HCT116 (cell line): ENCODE measurements around the gene LYRM7. TPM values are rescaled to one million over a fixed set of nuclear protein-coding genes. Genes with fewer than 3 reads are reported as not detected.

ENCODE experiments used
- ATAC-seq: fragments of 200-7000 bp; cut with Tn5 transposase; 2 replicates; pipeline ENCODE4 v1.9.1; 2020; ENCODE audit warnings: mild to moderate bottlenecking, moderate library complexity
- BruUV-seq: library from RNA; stranded (reverse); fragments of 400-500 nt; replicated peaks from 2 replicates; lab custom pipeline; 2021; lab: Mats Ljungman, UMichigan
- CTCF ChIA-PET: fragments of 300-600 bp; sonication (Branson Sonifier 250); formaldehyde crosslinking; loops from one replicate; lab custom pipeline; 2021; ENCODE audit warnings: antibody characterized with exemption; lab: Charles Lee
- POLR2A ChIA-PET: fragments of 300-600, 350-600 bp; sonication (Branson Sonifier 250); formaldehyde crosslinking; loops from one replicate; lab custom pipeline; 2021; ENCODE audit warnings: antibody characterized with exemption; lab: Charles Lee
- RAD21 ChIA-PET, 2 experiments: fragments of 300-600 bp; sonication (Branson Sonifier 250); formaldehyde crosslinking; loops; one replicate each; lab custom pipeline; 2023; ENCODE audit warnings: low total read pairs in 2 of 2; ENCODE audit not compliant: uncharacterized antibody in 2 of 2, unreplicated experiment in 2 of 2, low non-redundant PET in 1 of 2; lab: Charles Lee
- DNase-seq: peaks from one replicate; pipeline ENCODE4 v3.0.0-alpha.2; 2010; ENCODE audit warnings: low read depth, low spot score
- H2AFZ ChIP-seq: fragments of 200-600 bp; shearing (Covaris generic), sonication (generic); 2 replicates; pipeline ENCODE4 v1.6.1; 2017; ENCODE audit warnings: low read depth, mixed run types, mixed read lengths, antibody characterized with exemption, low read length; ENCODE audit not compliant: poor library complexity, severe bottlenecking
- H3K27ac ChIP-seq: 2 replicates; pipeline ENCODE4 v1.5.1; 2012; ENCODE audit warnings: low read depth, low read length
- H3K27me3 ChIP-seq: fragments of 200-600 bp; sonication (generic); 2 replicates; pipeline ENCODE4 v1.6.1; 2016; ENCODE audit warnings: mixed run types, low read length, mixed read lengths; ENCODE audit not compliant: insufficient read depth
- H3K36me3 ChIP-seq, 2 experiments: fragments of 200-500 bp in 1 of 2; fragments of 200-600 bp in 1 of 2; sonication (Bioruptor generic) in 1 of 2; sonication (generic) in 1 of 2; 2 replicates each; pipeline versions ENCODE4 v1.5.1 to v1.6.1; 2014 to 2016; ENCODE audit warnings: low read length in 2 of 2, inconsistent platforms in 1 of 2, mixed read lengths in 1 of 2, mixed run types in 1 of 2; ENCODE audit not compliant: insufficient read depth in 2 of 2, control insufficient read depth in 1 of 2
- H3K4me1 ChIP-seq, 2 experiments: fragments of 200-600 bp in 1 of 2; sonication (generic) in 1 of 2; 2 replicates each; pipeline versions ENCODE4 v1.5.1 to v1.6.1; 2012 to 2017; ENCODE audit warnings: low read length in 2 of 2, inconsistent platforms in 1 of 2, mild to moderate bottlenecking in 1 of 2, mixed read lengths in 1 of 2, mixed run types in 1 of 2, moderate library complexity in 1 of 2; ENCODE audit not compliant: insufficient read depth in 2 of 2, control insufficient read depth in 1 of 2
- H3K4me2 ChIP-seq: fragments of 200-600 bp; sonication (generic); 2 replicates; pipeline ENCODE4 v1.6.1; 2017; ENCODE audit warnings: mixed run types, low read length, mixed read lengths
- H3K4me3 ChIP-seq, 2 experiments: fragments of 200-600 bp in 1 of 2; sonication (generic) in 1 of 2; replicated peaks in 1 of 2; 2 replicates each; pipeline ENCODE4 v1.5.1; 2011 to 2016; ENCODE audit warnings: low read length in 2 of 2, control low read depth in 1 of 2, low read depth in 1 of 2, mild to moderate bottlenecking in 1 of 2, mixed read lengths in 1 of 2, mixed run types in 1 of 2
- H3K79me2 ChIP-seq: fragments of 200-600 bp; sonication (generic); 2 replicates; pipeline ENCODE4 v1.6.1; 2017; ENCODE audit warnings: mild to moderate bottlenecking, mixed run types, low read length, moderate library complexity, mixed read lengths; ENCODE audit not compliant: insufficient read depth
- H3K9ac ChIP-seq: fragments of 200-600 bp; sonication (generic); 2 replicates; pipeline ENCODE4 v1.6.1; 2016; ENCODE audit warnings: low read length, mixed read lengths
- H3K9me2 ChIP-seq: fragments of 200-600 bp; sonication (generic), shearing (Covaris generic); 2 replicates; pipeline ENCODE4 v1.6.1; 2017; ENCODE audit warnings: mixed run types, mild to moderate bottlenecking, moderate library complexity; ENCODE audit not compliant: insufficient read depth
- H3K9me3 ChIP-seq, 2 experiments: fragments of 200-500 bp in 1 of 2; fragments of 200-600 bp in 1 of 2; sonication (Bioruptor generic) in 1 of 2; sonication (generic) in 1 of 2; 2 replicates each; pipeline ENCODE4 v1.6.1; 2014 to 2017; ENCODE audit warnings: low read length in 2 of 2, mixed read lengths in 2 of 2, inconsistent platforms in 1 of 2, low read depth in 1 of 2, mild to moderate bottlenecking in 1 of 2, mixed run types in 1 of 2, moderate library complexity in 1 of 2; ENCODE audit not compliant: control insufficient read depth in 1 of 2, insufficient read depth in 1 of 2
- H4K20me1 ChIP-seq: fragments of 200-600 bp; sonication (generic), shearing (Covaris generic); 2 replicates; pipeline ENCODE4 v1.6.1; 2017; ENCODE audit warnings: mixed run types, mild to moderate bottlenecking, moderate library complexity; ENCODE audit not compliant: insufficient read depth
- CBX3 ChIP-seq: IDR thresholded peaks from 2 replicates; pipeline ENCODE4 v1.6.1; 2012; ENCODE audit warnings: low read depth
- ELF1 ChIP-seq: IDR thresholded peaks from 2 replicates; pipeline ENCODE4 v1.6.1; 2012; ENCODE audit warnings: low read depth, borderline replicate concordance
- EZH2 ChIP-seq: fragments of 200-600 bp; sonication (generic); IDR thresholded peaks from 2 replicates; pipeline ENCODE4 v1.6.1; 2017; ENCODE audit warnings: antibody characterized with exemption, mixed run types
- JUND ChIP-seq: IDR thresholded peaks from 2 replicates; pipeline ENCODE4 v1.6.1; 2012
- POLR2A ChIP-seq: IDR thresholded peaks from 2 replicates; pipeline ENCODE4 v1.7.0; 2011; ENCODE audit warnings: borderline replicate concordance; ENCODE audit not compliant: insufficient read depth, insufficient read length; ENCODE audit errors: extremely low read depth
- POLR2AphosphoS5 ChIP-seq: IDR thresholded peaks from 2 replicates; pipeline ENCODE4 v1.6.1; 2011; ENCODE audit warnings: mild to moderate bottlenecking, low read depth, low read length, moderate library complexity
- RAD21 ChIP-seq: IDR thresholded peaks from 2 replicates; pipeline ENCODE4 v1.6.1; 2012; ENCODE audit warnings: low read depth, mild to moderate bottlenecking
- REST ChIP-seq: IDR thresholded peaks from 2 replicates; pipeline ENCODE4 v1.6.1; 2012; ENCODE audit warnings: low read depth
- SIN3A ChIP-seq: IDR thresholded peaks from 2 replicates; pipeline ENCODE4 v1.6.1; 2012; ENCODE audit warnings: low read depth
- SP1 ChIP-seq: IDR thresholded peaks from 2 replicates; pipeline ENCODE4 v1.6.1; 2012; ENCODE audit warnings: low read depth
- SRF ChIP-seq: IDR thresholded peaks from 2 replicates; pipeline ENCODE4 v1.6.1; 2012; ENCODE audit warnings: low read depth
- ZFX ChIP-seq: fragments of 450-650 bp; IDR thresholded peaks from 2 replicates; pipeline ENCODE4 v1.6.1; 2017
- ZNF274 ChIP-seq: fragments of 200-500 bp; sonication (Bioruptor generic); IDR thresholded peaks from 2 replicates; pipeline ENCODE4 v1.6.1; 2014; ENCODE audit warnings: mild to moderate bottlenecking, low read depth, low read length, inconsistent platforms
- intact Hi-C: fragments of 100-400 bp; cut with micrococcal nuclease; formaldehyde crosslinking; loops from 2 replicates; pipeline ENCODE4 v1.10.0; 2022
- total RNA-seq: library from RNA; stranded (reverse); gene quantifications from one replicate; pipeline ENCODE4 v1.2.1, GENCODE V29; 2021; ENCODE audit not compliant: unreplicated experiment

The LYRM7 gene
- total RNA-seq, 1 experiment from 2014 or later: 14.4 TPM

DNA sequence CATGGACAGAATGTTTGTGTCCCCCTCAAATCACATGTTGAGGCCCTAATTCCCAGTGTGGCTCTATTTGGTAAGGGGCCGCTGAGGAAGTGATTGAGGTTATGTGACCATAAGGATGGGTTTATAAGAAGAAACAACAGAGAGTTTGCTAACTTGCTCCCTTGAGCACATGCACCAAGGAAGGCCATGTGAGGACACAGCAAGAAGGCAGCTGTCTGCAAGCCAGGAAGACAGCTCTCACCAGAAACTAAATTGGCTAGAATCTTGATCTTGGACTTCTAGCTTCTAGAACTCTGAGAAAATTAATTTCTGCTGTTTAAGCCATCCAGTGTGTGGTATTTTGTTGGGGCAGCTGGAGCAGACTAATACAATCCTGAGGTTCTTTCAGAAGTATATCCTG, 57.9 kb downstream of the LYRM7 start:
- TF ChIP-seq REST (no peak), CBX3 (no peak), ZNF274 (no peak), ZFX (no peak), SP1 (no peak), POLR2A (no peak), ELF1 (no peak), RAD21 (no peak), SRF (no peak), SIN3A (no peak), JUND (no peak), POLR2AphosphoS5 (no peak), EZH2 (no peak)

More for the DNA sequence above, 57.9 kb downstream of the LYRM7 start:
- no peak for ATAC-seq
- Histone ChIP-seq H3K4me3 (no peak overlapping the region), H3K9me2 (no peaks in the 10 kb centered on the region), H3K9ac (no peak overlapping the region), H3K9me3 (no peaks in the 10 kb centered on the region), H3K27ac (no peak overlapping the region), H3K4me2 (no peak overlapping the region), H4K20me1 (no peaks in the 10 kb centered on the region), H3K27me3 (no peaks in the 10 kb centered on the region), H2AFZ (no peak overlapping the region), H3K79me2 (no peaks in the 10 kb centered on the region), H3K4me1 (no peaks in the 10 kb centered on the region), H3K36me3 (no peaks in the 10 kb centered on the region)
- no peak for DNase-seq
- intact Hi-C loops: no loop called here
- no TSS peak for BruUV-seq
- ChIA-PET CTCF (no interaction called here), POLR2A (no interaction called here), RAD21 (no interaction called here)
